Occipital lobe (tissue), 2 donors: ENCODE data around the gene CRTC1. TPM values are rescaled to one million over a fixed set of nuclear protein-coding genes. Genes with fewer than 3 reads are reported as not detected.
"Not testable (repeated sequence)": the region's sequence is repeated elsewhere in the genome, so short reads cannot be mapped to it uniquely, and the experiment has no call there.

Source experiments
- DNase-seq: peaks from one replicate; lab custom pipeline; 2025; lab: John Stamatoyannopoulos, UW
- total RNA-seq: library from RNA; depleted of rRNA; stranded (reverse); fragments of >200 nt; gene quantifications from one replicate; pipeline ENCODE4 v1.2.3, GENCODE V29; 2014

The CRTC1 gene
- total RNA-seq, 1 donor from 2014 or later = 6.6 TPM

- DNase-seq = no peak
Measured at GRCh38 chr19:18726846-18727245, 43.4 kb downstream of the CRTC1 start.

- not testable (repeated sequence) for DNase-seq
Measured at GRCh38 chr19:18727602-18728001, 44.1 kb downstream of the CRTC1 start.

GRCh38 chr19:18729933-18730530 is 46.6 kb downstream of the CRTC1 start:
- DNase-seq = no peak

GRCh38 chr19:18730885-18731513 is 47.5 kb downstream of the CRTC1 start:
- no peak for DNase-seq

- no peak for DNase-seq
Measured at GRCh38 chr19:18731562-18732008, 48.1 kb downstream of the CRTC1 start.

- DNase-seq = no peak
Measured at GRCh38 chr19:18733196-18733647, 49.7 kb downstream of the CRTC1 start.

GRCh38 chr19:18733762-18734332 is 50.4 kb downstream of the CRTC1 start:
- DNase-seq = not testable (repeated sequence)

GRCh38 chr19:18735324-18735723 is 51.8 kb downstream of the CRTC1 start:
- DNase-seq = no peak

GRCh38 chr19:18735752-18736151 is 52.3 kb downstream of the CRTC1 start:
- no peak for DNase-seq

GRCh38 chr19:18736415-18737336 is 53.2 kb downstream of the CRTC1 start:
- no peak for DNase-seq

- DNase-seq = no peak
Measured at GRCh38 chr19:18737337-18737953, 54.0 kb downstream of the CRTC1 start.

- DNase-seq = no peak
Measured at GRCh38 chr19:18737954-18738351, 54.5 kb downstream of the CRTC1 start.

- DNase-seq = no peak
Measured at GRCh38 chr19:18738961-18739690, 55.6 kb downstream of the CRTC1 start.

- no peak for DNase-seq
Measured at GRCh38 chr19:18741124-18742121, 57.9 kb downstream of the CRTC1 start.

- no peak for DNase-seq
Measured at GRCh38 chr19:18742324-18742723, 58.8 kb downstream of the CRTC1 start.

GRCh38 chr19:18742838-18743783 is 59.6 kb downstream of the CRTC1 start:
- DNase-seq = no peak

GRCh38 chr19:18743784-18744418 is 60.4 kb downstream of the CRTC1 start:
- no peak for DNase-seq
